Fibroblast of lung (primary cell): ENCODE measurements around the gene TMPRSS13. TPM values are rescaled to one million over a fixed set of nuclear protein-coding genes. Genes with fewer than 3 reads are reported as not detected.

ENCODE experiments used
- DNase-seq, 2 donors: peaks; one replicate each; pipeline versions ENCODE4 v3.0.0 to v3.0.0-alpha.2; 2010; ENCODE audit warnings: low read depth in 2 of 2
- H2AFZ ChIP-seq: 2 replicates; pipeline ENCODE4 v1.5.1; 2012; ENCODE audit warnings: low read length, control low read depth, inconsistent platforms
- H3K27ac ChIP-seq: 2 replicates; pipeline ENCODE4 v1.5.1; 2011; ENCODE audit warnings: low read length, control low read depth; ENCODE audit not compliant: insufficient read depth
- H3K27me3 ChIP-seq: 2 replicates; pipeline ENCODE4 v1.5.1; 2011; ENCODE audit warnings: mild to moderate bottlenecking, low read length; ENCODE audit not compliant: control insufficient read depth, insufficient read depth
- H3K36me3 ChIP-seq: 2 replicates; pipeline ENCODE4 v1.5.1; 2011; ENCODE audit warnings: low read length; ENCODE audit not compliant: control insufficient read depth, insufficient read depth
- H3K4me1 ChIP-seq: 2 replicates; pipeline ENCODE4 v1.5.1; 2011; ENCODE audit warnings: low read length; ENCODE audit not compliant: control insufficient read depth, insufficient read depth; ENCODE audit errors: extremely low read depth
- H3K4me2 ChIP-seq: 2 replicates; pipeline ENCODE4 v1.5.1; 2011; ENCODE audit warnings: low read length, control low read depth; ENCODE audit not compliant: insufficient read depth; ENCODE audit errors: extremely low read depth
- H3K4me3 ChIP-seq, 4 experiments: fragments of 200-600 bp in 1 of 4; sonication (generic) in 1 of 4; replicated peaks in 1 of 4; 2 replicates each; pipeline ENCODE4 v1.5.1; 2011 to 2016; ENCODE audit warnings: low read length in 4 of 4, low read depth in 3 of 4, mild to moderate bottlenecking in 3 of 4, control low read depth in 2 of 4, inconsistent platforms in 1 of 4, mixed read lengths in 1 of 4; ENCODE audit not compliant: insufficient read depth in 1 of 4; ENCODE audit errors: control extremely low read depth in 1 of 4
- H3K79me2 ChIP-seq: 2 replicates; pipeline ENCODE4 v1.5.1; 2012; ENCODE audit warnings: mild to moderate bottlenecking, low read length, inconsistent platforms; ENCODE audit not compliant: control insufficient read depth, insufficient read depth
- H3K9ac ChIP-seq: 2 replicates; pipeline ENCODE4 v1.5.1; 2011; ENCODE audit warnings: mild to moderate bottlenecking, low read length, control low read depth; ENCODE audit not compliant: insufficient read depth
- H3K9me3 ChIP-seq: 2 replicates; pipeline ENCODE4 v1.5.1; 2012; ENCODE audit warnings: low read depth, low read length; ENCODE audit not compliant: control insufficient read depth, insufficient read depth
- H4K20me1 ChIP-seq: 2 replicates; pipeline ENCODE4 v1.5.1; 2011; ENCODE audit warnings: low read length; ENCODE audit not compliant: control insufficient read depth, insufficient read depth; ENCODE audit errors: extremely low read depth
- EZH2 ChIP-seq: IDR thresholded peaks from 2 replicates; pipeline ENCODE4 v1.5.1; 2012; ENCODE audit warnings: low read length, control low read depth, mild to moderate bottlenecking; ENCODE audit errors: missing control alignments
- polyA plus RNA-seq, 2 donors: library from polyadenylated mRNA; depleted of rRNA in 1 of 2; stranded (reverse) in 1 of 2; unstranded in 1 of 2; fragments of >200 nt; gene quantifications; 2 replicates each; pipeline ENCODE4 v1.2.1, GENCODE V29; 2011 to 2012; ENCODE audit warnings: missing spikeins in 1 of 2
- total RNA-seq: library from RNA; depleted of rRNA; stranded (reverse); fragments of >200 nt; gene quantifications from 2 replicates; pipeline ENCODE4 v1.2.1, GENCODE V29; 2014
- TF ChIP-seq, protein P1 (sequence below), 2 donors: IDR thresholded peaks in 1 of 2; conservative IDR thresholded peaks in 1 of 2; 1 replicate in 1 of 2; 2 replicates in 1 of 2; pipeline ENCODE4 v1.5.1; 2011 to 2012; ENCODE audit warnings: low read length in 2 of 2, control low read depth in 1 of 2, inconsistent platforms in 1 of 2, low read depth in 1 of 2, mild to moderate bottlenecking in 1 of 2

Gene TMPRSS13
- total and polyA plus RNA-seq, 2 donors (not counting 1 experiment from before 2014, with no cell fraction given), result not detected

DNA sequence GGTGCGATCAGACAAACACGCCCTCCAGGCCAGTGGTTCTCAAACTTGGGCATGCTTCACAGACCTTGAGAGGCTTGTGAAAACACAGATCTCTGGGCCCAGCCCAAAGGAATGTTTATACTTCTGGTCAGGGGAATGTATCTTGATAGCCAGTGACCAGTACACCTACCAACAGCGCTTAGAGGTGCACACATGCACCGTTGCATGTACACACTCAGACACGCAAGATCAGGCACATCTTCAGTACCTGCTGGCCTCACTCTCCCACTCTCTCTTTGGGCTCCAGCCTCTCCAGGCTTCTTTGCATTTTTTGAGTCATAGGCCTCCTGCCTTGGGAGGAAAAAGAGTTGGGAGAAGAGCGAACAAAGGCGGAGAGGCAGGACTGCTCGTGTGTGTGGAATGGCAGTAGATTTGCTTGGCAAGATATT, 41.0 kb downstream of the TMPRSS13 start:
- no peak overlapping the region for H3K4me3 ChIP-seq
- no peaks in the 10 kb centered on the region for H3K27me3 ChIP-seq
- H3K4me2 ChIP-seq, result no peak overlapping the region
- H3K79me2 ChIP-seq, result no peaks in the 10 kb centered on the region
- no peaks in the 10 kb centered on the region for H3K36me3 ChIP-seq
- peaks cover 2% of the 10 kb centered on the region for H4K20me1 ChIP-seq
- TF ChIP-seq EZH2, result no peak
- TF ChIP-seq, protein P1, sequence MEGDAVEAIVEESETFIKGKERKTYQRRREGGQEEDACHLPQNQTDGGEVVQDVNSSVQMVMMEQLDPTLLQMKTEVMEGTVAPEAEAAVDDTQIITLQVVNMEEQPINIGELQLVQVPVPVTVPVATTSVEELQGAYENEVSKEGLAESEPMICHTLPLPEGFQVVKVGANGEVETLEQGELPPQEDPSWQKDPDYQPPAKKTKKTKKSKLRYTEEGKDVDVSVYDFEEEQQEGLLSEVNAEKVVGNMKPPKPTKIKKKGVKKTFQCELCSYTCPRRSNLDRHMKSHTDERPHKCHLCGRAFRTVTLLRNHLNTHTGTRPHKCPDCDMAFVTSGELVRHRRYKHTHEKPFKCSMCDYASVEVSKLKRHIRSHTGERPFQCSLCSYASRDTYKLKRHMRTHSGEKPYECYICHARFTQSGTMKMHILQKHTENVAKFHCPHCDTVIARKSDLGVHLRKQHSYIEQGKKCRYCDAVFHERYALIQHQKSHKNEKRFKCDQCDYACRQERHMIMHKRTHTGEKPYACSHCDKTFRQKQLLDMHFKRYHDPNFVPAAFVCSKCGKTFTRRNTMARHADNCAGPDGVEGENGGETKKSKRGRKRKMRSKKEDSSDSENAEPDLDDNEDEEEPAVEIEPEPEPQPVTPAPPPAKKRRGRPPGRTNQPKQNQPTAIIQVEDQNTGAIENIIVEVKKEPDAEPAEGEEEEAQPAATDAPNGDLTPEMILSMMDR (conservative IDR thresholded peaks at IDR 0.05 in 1 of 2, IDR thresholded peaks at IDR 0.05 in 1 of 2; ENCODE audit: low read depth in 1 of 2, low read length in 2 of 2), result no peak
- no peak overlapping the region for H3K9ac ChIP-seq
- no peak overlapping the region for H3K27ac ChIP-seq
- H3K9me3 ChIP-seq, result no peaks in the 10 kb centered on the region
- no peak overlapping the region for H2AFZ ChIP-seq
- DNase-seq, result no peak
- H3K4me1 ChIP-seq, result no peaks in the 10 kb centered on the region

DNA sequence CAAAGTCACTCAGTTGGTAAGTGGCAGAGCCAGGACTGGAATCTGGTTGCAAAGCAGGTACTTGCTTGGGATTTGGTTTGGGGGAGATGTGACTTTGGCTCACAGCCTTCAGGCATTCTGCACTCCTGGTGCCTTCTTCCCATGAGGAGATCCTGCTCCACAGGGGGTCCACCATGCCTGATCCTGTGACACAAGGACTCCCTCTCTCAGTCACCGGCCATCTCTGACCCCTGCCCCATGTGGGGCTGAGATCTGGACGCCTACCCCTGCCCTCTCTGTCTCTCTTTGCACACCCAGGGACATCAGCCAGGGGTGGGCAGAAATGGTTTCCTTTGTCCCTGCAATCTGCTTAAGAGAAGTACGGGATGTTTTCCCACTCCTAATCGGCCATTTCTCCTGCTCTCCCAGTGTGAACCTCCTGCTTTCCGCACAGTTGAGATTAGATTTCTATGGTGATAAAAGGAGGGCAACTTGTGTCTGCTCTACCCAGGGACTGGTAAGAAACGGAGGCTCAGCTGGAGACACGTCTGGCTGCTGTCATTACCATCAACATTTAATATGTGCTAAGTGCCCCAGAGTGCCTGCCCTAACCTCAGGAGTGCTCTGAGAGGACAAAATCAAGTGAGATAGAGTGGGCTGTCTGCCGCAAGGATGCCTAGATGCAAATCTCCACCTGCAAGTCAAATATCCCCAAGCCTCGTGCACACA, 41.6 kb downstream of the TMPRSS13 start:
- no peaks in the 10 kb centered on the region for H3K4me1 ChIP-seq
- DNase-seq, result no peak
- no peak overlapping the region for H3K9ac ChIP-seq
- H3K27me3 ChIP-seq, result no peaks in the 10 kb centered on the region
- TF ChIP-seq EZH2, result no peak
- TF ChIP-seq, protein P1 (conservative IDR thresholded peaks at IDR 0.05 in 1 of 2, IDR thresholded peaks at IDR 0.05 in 1 of 2; ENCODE audit: low read depth in 1 of 2, low read length in 2 of 2), result no peak
- no peaks in the 10 kb centered on the region for H3K36me3 ChIP-seq
- H3K4me2 ChIP-seq, result no peak overlapping the region
- H4K20me1 ChIP-seq, result peaks cover 2% of the 10 kb centered on the region
- no peaks in the 10 kb centered on the region for H3K9me3 ChIP-seq
- H3K4me3 ChIP-seq, result no peak overlapping the region
- H3K27ac ChIP-seq, result no peak overlapping the region
- no peaks in the 10 kb centered on the region for H3K79me2 ChIP-seq
- no peak overlapping the region for H2AFZ ChIP-seq

DNA sequence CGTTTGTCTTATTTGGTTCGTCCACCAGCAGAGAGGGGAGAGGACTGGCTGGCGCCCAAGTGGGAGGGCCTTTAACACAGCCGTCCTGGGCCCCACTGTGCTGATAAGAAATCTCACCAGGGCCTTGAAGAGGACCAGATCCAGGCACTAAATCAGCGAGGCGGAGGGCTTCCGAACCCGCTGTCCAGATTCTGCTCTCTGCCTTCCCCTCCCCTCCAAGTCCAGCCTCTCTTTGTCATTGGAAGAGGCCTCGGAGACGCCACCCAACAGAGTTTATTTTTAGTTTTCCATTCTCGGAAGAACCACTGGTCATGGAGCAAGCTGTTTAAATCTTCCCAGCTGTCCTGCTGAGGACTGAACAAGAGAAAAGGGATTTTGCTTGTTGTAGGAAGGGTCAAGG, 43.4 kb downstream of the TMPRSS13 start:
- Histone ChIP-seq H3K27ac (no peak overlapping the region), H3K4me2 (no peak overlapping the region)

More for the DNA sequence above, 43.4 kb downstream of the TMPRSS13 start:
- H3K27me3 ChIP-seq, result no peaks in the 10 kb centered on the region
- no peak overlapping the region for H2AFZ ChIP-seq
- H3K79me2 ChIP-seq, result no peaks in the 10 kb centered on the region
- DNase-seq, result peak in 1 of 2 donors; percentile 78
- H3K9me3 ChIP-seq, result no peaks in the 10 kb centered on the region
- no peaks in the 10 kb centered on the region for H3K36me3 ChIP-seq
- H3K4me3 ChIP-seq, result peak overlapping the region in 1 of 4 experiments; percentile 14
- peaks cover 2% of the 10 kb centered on the region for H4K20me1 ChIP-seq
- H3K9ac ChIP-seq, result no peak overlapping the region
- H3K4me1 ChIP-seq, result no peaks in the 10 kb centered on the region
- TF ChIP-seq, protein P1 (conservative IDR thresholded peaks at IDR 0.05 in 1 of 2, IDR thresholded peaks at IDR 0.05 in 1 of 2; ENCODE audit: low read depth in 1 of 2, low read length in 2 of 2), result no peak
- TF ChIP-seq EZH2, result no peak
